ENCODE measurements around the gene PHF13. TPM values are rescaled to one million over a fixed set of nuclear protein-coding genes. Genes with fewer than 3 reads are reported as not detected.

The PHF13 gene
- polyA plus RNA-seq, 1 donor (not counting 4 experiments of a cell fraction or from before 2014, with no cell fraction given), result 4.5 TPM

- H3K4me3 ChIP-seq (ENCODE audit: control insufficient read depth in 2 of 3, extremely low read depth in 1 of 3, insufficient read depth in 2 of 3, low read depth in 1 of 3, low read length in 3 of 3), result peak overlapping the region; percentile 55 to 79 (median 68)
- no peaks in the 10 kb centered on the region for H3K27me3 ChIP-seq (ENCODE audit: control insufficient read depth, extremely low read depth, insufficient read depth, low read length)
- H3K9me3 ChIP-seq (ENCODE audit: control insufficient read depth, low read depth, low read length), result no peaks in the 10 kb centered on the region
- peaks cover 9% of the 10 kb centered on the region for H3K4me1 ChIP-seq (ENCODE audit: control insufficient read depth, extremely low read depth, insufficient read depth, low read length)
- TF ChIP-seq, protein P1, sequence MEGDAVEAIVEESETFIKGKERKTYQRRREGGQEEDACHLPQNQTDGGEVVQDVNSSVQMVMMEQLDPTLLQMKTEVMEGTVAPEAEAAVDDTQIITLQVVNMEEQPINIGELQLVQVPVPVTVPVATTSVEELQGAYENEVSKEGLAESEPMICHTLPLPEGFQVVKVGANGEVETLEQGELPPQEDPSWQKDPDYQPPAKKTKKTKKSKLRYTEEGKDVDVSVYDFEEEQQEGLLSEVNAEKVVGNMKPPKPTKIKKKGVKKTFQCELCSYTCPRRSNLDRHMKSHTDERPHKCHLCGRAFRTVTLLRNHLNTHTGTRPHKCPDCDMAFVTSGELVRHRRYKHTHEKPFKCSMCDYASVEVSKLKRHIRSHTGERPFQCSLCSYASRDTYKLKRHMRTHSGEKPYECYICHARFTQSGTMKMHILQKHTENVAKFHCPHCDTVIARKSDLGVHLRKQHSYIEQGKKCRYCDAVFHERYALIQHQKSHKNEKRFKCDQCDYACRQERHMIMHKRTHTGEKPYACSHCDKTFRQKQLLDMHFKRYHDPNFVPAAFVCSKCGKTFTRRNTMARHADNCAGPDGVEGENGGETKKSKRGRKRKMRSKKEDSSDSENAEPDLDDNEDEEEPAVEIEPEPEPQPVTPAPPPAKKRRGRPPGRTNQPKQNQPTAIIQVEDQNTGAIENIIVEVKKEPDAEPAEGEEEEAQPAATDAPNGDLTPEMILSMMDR (optimal IDR thresholded peaks at IDR 0.05 in 1 of 3, IDR thresholded peaks at IDR 0.05 in 1 of 3, conservative IDR thresholded peaks at IDR 0.05 in 1 of 3; ENCODE audit: extremely low read depth in 1 of 3, insufficient read depth in 2 of 3, low read length in 3 of 3), result no peak
- no peak for TF ChIP-seq EZH2 (IDR thresholded peaks at IDR 0.05; ENCODE audit: low read length)
- H3K4me2 ChIP-seq (ENCODE audit: control insufficient read depth, extremely low read depth, insufficient read depth, low read depth, low read length), result peak overlapping the region; percentile 59
- FAIRE-seq (no peak), DNase-seq (ENCODE audit: low read depth, low spot score) (no peak)
- H2AFZ ChIP-seq (ENCODE audit: control insufficient read depth, low read length), result no peak overlapping the region
- dilution Hi-C loops (cut with MboI; ENCODE audit: extremely low pct_ligation_motif_present, low sequenced_read_pairs), result no loop called here
- H3K79me2 ChIP-seq (ENCODE audit: control insufficient read depth, insufficient read depth, low read length), result peaks cover 33% of the 10 kb centered on the region
- H4K20me1 ChIP-seq (ENCODE audit: control insufficient read depth, extremely low read depth, insufficient read depth, low read length), result no peaks in the 10 kb centered on the region
- H3K36me3 ChIP-seq (ENCODE audit: control insufficient read depth in 2 of 2, extremely low read depth in 1 of 2, insufficient read depth in 2 of 2, low read length in 2 of 2), result peaks cover 7 to 17% of the 10 kb centered on the region in 2 experiments
- H3K27ac ChIP-seq (ENCODE audit: control insufficient read depth, insufficient read depth, low read length), result peak overlapping the region; percentile 8
- no peaks in the 10 kb centered on the region for H3K9me1 ChIP-seq (ENCODE audit: control insufficient read depth, extremely low read depth, insufficient read depth, low read length)
- peak overlapping the region; percentile 68 for H3K9ac ChIP-seq (ENCODE audit: control insufficient read depth, extremely low read depth, insufficient read depth, low read length)
Observed at GRCh38 chr1:6614929-6615785, 1.6 kb downstream of the PHF13 start.

DNA sequence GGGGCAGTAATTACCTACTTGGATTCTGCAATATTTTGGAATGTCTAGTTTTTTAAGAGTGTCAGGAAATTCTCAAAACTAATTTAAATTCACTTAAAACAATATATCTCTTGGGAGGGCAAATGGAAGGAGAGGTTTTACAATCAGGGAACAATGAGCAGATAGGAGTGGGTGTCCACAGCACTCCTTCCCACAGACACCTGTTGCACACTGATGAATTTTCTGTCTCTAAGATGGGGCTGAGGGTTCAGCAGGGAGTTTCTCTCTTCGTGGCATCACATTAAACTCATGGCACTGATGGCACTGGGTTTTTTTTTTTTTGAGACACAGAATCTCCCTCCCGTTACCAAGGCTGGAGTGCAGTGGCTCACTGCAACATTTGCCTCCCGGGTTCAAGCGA, 5.5 kb downstream of the PHF13 start:
- Histone ChIP-seq H3K9me3 (ENCODE audit: control insufficient read depth, low read depth, low read length) (no peaks in the 10 kb centered on the region), H4K20me1 (ENCODE audit: control insufficient read depth, extremely low read depth, insufficient read depth, low read length) (peaks cover 2% of the 10 kb centered on the region), H3K9ac (ENCODE audit: control insufficient read depth, extremely low read depth, insufficient read depth, low read length) (no peak overlapping the region), H2AFZ (ENCODE audit: control insufficient read depth, low read length) (no peak overlapping the region), H3K4me3 (ENCODE audit: control insufficient read depth in 2 of 3, extremely low read depth in 1 of 3, insufficient read depth in 2 of 3, low read depth in 1 of 3, low read length in 3 of 3) (no peak overlapping the region), H3K4me1 (ENCODE audit: control insufficient read depth, extremely low read depth, insufficient read depth, low read length) (no peaks in the 10 kb centered on the region), H3K79me2 (ENCODE audit: control insufficient read depth, insufficient read depth, low read length) (peaks cover 41% of the 10 kb centered on the region), H3K27me3 (ENCODE audit: control insufficient read depth, extremely low read depth, insufficient read depth, low read length) (no peaks in the 10 kb centered on the region), H3K27ac (ENCODE audit: control insufficient read depth, insufficient read depth, low read length) (no peak overlapping the region), H3K36me3 (ENCODE audit: control insufficient read depth in 2 of 2, extremely low read depth in 1 of 2, insufficient read depth in 2 of 2, low read length in 2 of 2) (peaks cover 24 to 26% of the 10 kb centered on the region in 2 experiments), H3K9me1 (ENCODE audit: control insufficient read depth, extremely low read depth, insufficient read depth, low read length) (no peaks in the 10 kb centered on the region), H3K4me2 (ENCODE audit: control insufficient read depth, extremely low read depth, insufficient read depth, low read depth, low read length) (no peak overlapping the region)
- TF ChIP-seq, protein P1 (optimal IDR thresholded peaks at IDR 0.05 in 1 of 3, IDR thresholded peaks at IDR 0.05 in 1 of 3, conservative IDR thresholded peaks at IDR 0.05 in 1 of 3; ENCODE audit: extremely low read depth in 1 of 3, insufficient read depth in 2 of 3, low read length in 3 of 3), result no peak
- no peak for TF ChIP-seq EZH2 (IDR thresholded peaks at IDR 0.05; ENCODE audit: low read length)
- FAIRE-seq (no peak), DNase-seq (ENCODE audit: low read depth, low spot score) (no peak)
- dilution Hi-C loops (cut with MboI; ENCODE audit: extremely low pct_ligation_motif_present, low sequenced_read_pairs), result no loop called here
